ENCODE measurements around the gene NMT1.

Gene NMT1

GRCh38 chr17:45067637-45068036, 6.5 kb downstream of the NMT1 start:
- no peak overlapping the region for H3K9ac ChIP-seq (ENCODE audit: insufficient read length, low read depth)
- TF ChIP-seq YY1 (IDR thresholded peaks at IDR 0.05; ENCODE audit: insufficient read depth, insufficient read length) (no peak), SUZ12 (IDR thresholded peaks at IDR 0.05; ENCODE audit: extremely low read depth, insufficient read depth, insufficient read length) (no peak), ZNF274 (IDR thresholded peaks at IDR 0.05; ENCODE audit: low read depth, low read length) (no peak)
- no peaks in the 10 kb centered on the region for H3K9me3 ChIP-seq (ENCODE audit: insufficient read depth, low read length)
- H3K4me1 ChIP-seq (ENCODE audit: insufficient read depth, insufficient read length) = no peaks in the 10 kb centered on the region
- no peak overlapping the region for H3K4me3 ChIP-seq (ENCODE audit: insufficient read length, low read depth)
- peaks cover 55% of the 10 kb centered on the region for H3K36me3 ChIP-seq (ENCODE audit: insufficient read depth, insufficient read length, low read length)
- H3K27me3 ChIP-seq (ENCODE audit: insufficient read depth, insufficient read length) = no peaks in the 10 kb centered on the region
- no peak for DNase-seq (ENCODE audit: low read depth, low spot score)

- peaks cover 63% of the 10 kb centered on the region for H3K36me3 ChIP-seq (ENCODE audit: insufficient read depth, insufficient read length, low read length)
- H3K9ac ChIP-seq (ENCODE audit: insufficient read length, low read depth) = no peak overlapping the region
- no peak for DNase-seq (ENCODE audit: low read depth, low spot score)
- H3K9me3 ChIP-seq (ENCODE audit: insufficient read depth, low read length) = no peaks in the 10 kb centered on the region
- no peak overlapping the region for H3K4me3 ChIP-seq (ENCODE audit: insufficient read length, low read depth)
- no peaks in the 10 kb centered on the region for H3K27me3 ChIP-seq (ENCODE audit: insufficient read depth, insufficient read length)
- H3K4me1 ChIP-seq (ENCODE audit: insufficient read depth, insufficient read length) = no peaks in the 10 kb centered on the region
- TF ChIP-seq ZNF274 (IDR thresholded peaks at IDR 0.05; ENCODE audit: low read depth, low read length) = no peak
- no peak for TF ChIP-seq YY1 (IDR thresholded peaks at IDR 0.05; ENCODE audit: insufficient read depth, insufficient read length)
- no peak for TF ChIP-seq SUZ12 (IDR thresholded peaks at IDR 0.05; ENCODE audit: extremely low read depth, insufficient read depth, insufficient read length)
Observed at GRCh38 chr17:45070001-45070400, 8.9 kb downstream of the NMT1 start.

DNA sequence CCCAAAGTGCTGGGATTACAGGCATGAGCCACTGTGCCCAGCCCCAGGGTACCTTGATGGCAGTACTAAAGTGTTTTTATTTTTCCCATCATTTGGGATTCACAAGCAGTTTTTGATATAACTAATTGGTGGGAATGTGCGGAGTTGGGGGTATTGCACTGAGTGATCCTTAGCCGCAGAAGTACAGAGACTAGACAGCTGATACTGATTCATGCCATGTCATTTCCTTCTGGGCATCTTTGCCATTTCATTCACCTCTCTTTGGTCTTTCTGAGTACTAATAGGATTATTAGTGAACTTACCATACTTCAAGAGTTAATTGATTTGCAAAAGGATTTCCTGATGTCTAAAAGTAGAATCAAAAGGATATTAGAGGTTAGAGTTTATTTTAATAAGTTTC, 9.7 kb downstream of the NMT1 start:
- no peak overlapping the region for H3K9ac ChIP-seq (ENCODE audit: insufficient read length, low read depth)
- H3K27me3 ChIP-seq (ENCODE audit: insufficient read depth, insufficient read length) = no peaks in the 10 kb centered on the region
- TF ChIP-seq ZNF274 (IDR thresholded peaks at IDR 0.05; ENCODE audit: low read depth, low read length) (no peak), YY1 (IDR thresholded peaks at IDR 0.05; ENCODE audit: insufficient read depth, insufficient read length) (no peak), SUZ12 (IDR thresholded peaks at IDR 0.05; ENCODE audit: extremely low read depth, insufficient read depth, insufficient read length) (no peak)
- no peak overlapping the region for H3K4me3 ChIP-seq (ENCODE audit: insufficient read length, low read depth)
- no peaks in the 10 kb centered on the region for H3K9me3 ChIP-seq (ENCODE audit: insufficient read depth, low read length)
- no peaks in the 10 kb centered on the region for H3K4me1 ChIP-seq (ENCODE audit: insufficient read depth, insufficient read length)
- DNase-seq (ENCODE audit: low read depth, low spot score) = no peak
- peaks cover 69% of the 10 kb centered on the region for H3K36me3 ChIP-seq (ENCODE audit: insufficient read depth, insufficient read length, low read length)

GRCh38 chr17:45073414-45074070, 12.4 kb downstream of the NMT1 start:
- no peak overlapping the region for H3K4me3 ChIP-seq (ENCODE audit: insufficient read length, low read depth)
- no peak overlapping the region for H3K9ac ChIP-seq (ENCODE audit: insufficient read length, low read depth)
- TF ChIP-seq SUZ12 (IDR thresholded peaks at IDR 0.05; ENCODE audit: extremely low read depth, insufficient read depth, insufficient read length) (no peak), YY1 (IDR thresholded peaks at IDR 0.05; ENCODE audit: insufficient read depth, insufficient read length) (no peak), ZNF274 (IDR thresholded peaks at IDR 0.05; ENCODE audit: low read depth, low read length) (no peak)
- H3K36me3 ChIP-seq (ENCODE audit: insufficient read depth, insufficient read length, low read length) = peaks cover 67% of the 10 kb centered on the region
- H3K9me3 ChIP-seq (ENCODE audit: insufficient read depth, low read length) = no peaks in the 10 kb centered on the region
- H3K4me1 ChIP-seq (ENCODE audit: insufficient read depth, insufficient read length) = no peaks in the 10 kb centered on the region
- no peak for DNase-seq (ENCODE audit: low read depth, low spot score)
- H3K27me3 ChIP-seq (ENCODE audit: insufficient read depth, insufficient read length) = no peaks in the 10 kb centered on the region

DNA sequence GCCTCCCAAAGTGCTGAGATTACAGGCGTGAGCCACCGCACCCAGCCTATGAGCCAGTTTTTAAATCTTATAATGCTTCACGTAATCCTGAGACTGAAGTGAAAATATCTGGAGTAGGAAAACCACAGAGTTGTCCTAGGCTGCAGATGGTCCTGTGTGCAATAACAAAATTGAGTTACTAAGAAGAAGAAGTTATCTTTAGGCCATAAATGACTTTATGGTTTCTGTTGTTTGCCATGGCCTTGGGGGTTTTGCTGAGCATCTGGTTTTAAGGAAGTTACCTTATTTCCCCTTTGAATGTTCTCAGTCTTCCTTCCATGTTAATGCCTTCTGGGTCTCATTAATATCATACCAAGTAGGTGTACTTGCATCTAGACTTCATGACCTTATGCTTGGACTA, 16.5 kb downstream of the NMT1 start:
- Histone ChIP-seq H3K4me1 (ENCODE audit: insufficient read depth, insufficient read length) (no peaks in the 10 kb centered on the region), H3K9ac (ENCODE audit: insufficient read length, low read depth) (no peak overlapping the region), H3K9me3 (ENCODE audit: insufficient read depth, low read length) (no peaks in the 10 kb centered on the region), H3K27me3 (ENCODE audit: insufficient read depth, insufficient read length) (no peaks in the 10 kb centered on the region), H3K36me3 (ENCODE audit: insufficient read depth, insufficient read length, low read length) (peaks cover 67% of the 10 kb centered on the region), H3K4me3 (ENCODE audit: insufficient read length, low read depth) (no peak overlapping the region)
- TF ChIP-seq SUZ12 (IDR thresholded peaks at IDR 0.05; ENCODE audit: extremely low read depth, insufficient read depth, insufficient read length) (no peak), ZNF274 (IDR thresholded peaks at IDR 0.05; ENCODE audit: low read depth, low read length) (no peak), YY1 (IDR thresholded peaks at IDR 0.05; ENCODE audit: insufficient read depth, insufficient read length) (no peak)
- no peak for DNase-seq (ENCODE audit: low read depth, low spot score)

DNA sequence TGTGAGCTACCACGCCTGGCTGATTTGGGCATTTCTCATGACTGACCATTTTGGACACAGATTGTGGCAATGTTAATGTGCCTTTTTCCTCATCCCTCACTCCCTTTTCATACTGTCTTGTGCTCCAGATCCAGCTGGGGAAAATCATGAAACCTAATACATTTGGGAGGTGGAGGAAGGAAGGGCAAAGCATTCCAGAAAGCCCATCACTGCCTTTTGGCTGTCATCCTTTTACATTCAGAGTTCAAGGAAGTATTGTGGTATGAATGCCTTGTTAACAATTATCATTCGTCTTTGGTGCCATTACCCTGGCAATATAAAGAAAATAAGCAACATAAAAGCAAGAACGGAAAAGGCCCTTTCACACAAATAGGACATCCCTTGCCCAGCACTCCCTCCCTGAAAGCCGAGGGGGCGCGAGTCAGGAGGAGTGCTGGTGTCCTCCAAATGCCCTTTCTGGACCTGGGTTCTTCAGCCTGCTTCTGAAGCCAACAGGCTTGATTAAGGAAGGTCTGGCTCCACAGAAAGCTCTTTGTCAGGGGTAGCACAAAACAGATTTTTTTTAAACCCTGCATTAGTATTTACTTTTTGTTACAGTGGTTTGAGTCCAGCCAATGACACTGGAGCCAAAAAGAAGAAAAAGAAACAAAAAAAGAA, 20.1 kb downstream of the NMT1 start:
- Histone ChIP-seq H3K4me1 (ENCODE audit: insufficient read depth, insufficient read length) (no peaks in the 10 kb centered on the region), H3K36me3 (ENCODE audit: insufficient read depth, insufficient read length, low read length) (peaks cover 64% of the 10 kb centered on the region), H3K9ac (ENCODE audit: insufficient read length, low read depth) (no peak overlapping the region), H3K4me3 (ENCODE audit: insufficient read length, low read depth) (no peak overlapping the region), H3K27me3 (ENCODE audit: insufficient read depth, insufficient read length) (no peaks in the 10 kb centered on the region), H3K9me3 (ENCODE audit: insufficient read depth, low read length) (no peaks in the 10 kb centered on the region)
- DNase-seq (ENCODE audit: low read depth, low spot score) = no peak
- TF ChIP-seq ZNF274 (IDR thresholded peaks at IDR 0.05; ENCODE audit: low read depth, low read length) = no peak
- no peak for TF ChIP-seq SUZ12 (IDR thresholded peaks at IDR 0.05; ENCODE audit: extremely low read depth, insufficient read depth, insufficient read length)
- TF ChIP-seq YY1 (IDR thresholded peaks at IDR 0.05; ENCODE audit: insufficient read depth, insufficient read length) = no peak

- no peak overlapping the region for H3K4me3 ChIP-seq (ENCODE audit: insufficient read length, low read depth)
- H3K27me3 ChIP-seq (ENCODE audit: insufficient read depth, insufficient read length) = no peaks in the 10 kb centered on the region
- H3K4me1 ChIP-seq (ENCODE audit: insufficient read depth, insufficient read length) = peaks cover 5% of the 10 kb centered on the region
- TF ChIP-seq ZNF274 (IDR thresholded peaks at IDR 0.05; ENCODE audit: low read depth, low read length) (no peak), YY1 (IDR thresholded peaks at IDR 0.05; ENCODE audit: insufficient read depth, insufficient read length) (no peak), SUZ12 (IDR thresholded peaks at IDR 0.05; ENCODE audit: extremely low read depth, insufficient read depth, insufficient read length) (no peak)
- H3K9ac ChIP-seq (ENCODE audit: insufficient read length, low read depth) = no peak overlapping the region
- no peak for DNase-seq (ENCODE audit: low read depth, low spot score)
- H3K36me3 ChIP-seq (ENCODE audit: insufficient read depth, insufficient read length, low read length) = peaks cover 88% of the 10 kb centered on the region
- H3K9me3 ChIP-seq (ENCODE audit: insufficient read depth, low read length) = no peaks in the 10 kb centered on the region
Observed at GRCh38 chr17:45086391-45086790, 25.3 kb downstream of the NMT1 start.

Data from NT2/D1 (cell line).